HG03108 (cell line): Measurements from ENCODE around the gene FOXO4.
A peak's percentile ranks its signal among the peaks of the same experiment; 100 is the strongest.

Experiments used
- ATAC-seq: cut with Tn5 transposase; IDR thresholded peaks from one replicate; pipeline ENCODE4 v1.9.1; 2021; ENCODE audit warnings: moderate library complexity; ENCODE audit not compliant: unreplicated experiment

The FOXO4 gene

GRCh38 chrX:71098951-71099506 lies 3.4 kb downstream of the FOXO4 start:
- no peak for ATAC-seq

GRCh38 chrX:71099736-71100135 lies 4.1 kb downstream of the FOXO4 start:
- ATAC-seq, result no peak

GRCh38 chrX:71100581-71101505 lies 5.2 kb downstream of the FOXO4 start:
- no peak for ATAC-seq

- no peak for ATAC-seq
Observed at GRCh38 chrX:71102292-71102691, 6.6 kb downstream of the FOXO4 start.

GRCh38 chrX:71103110-71103983 lies 7.7 kb downstream of the FOXO4 start:
- ATAC-seq, result no peak

- ATAC-seq, result no peak
Observed at GRCh38 chrX:71105628-71106027, 10.0 kb downstream of the FOXO4 start.

- ATAC-seq, result no peak
Observed at GRCh38 chrX:71106427-71106826, 10.8 kb downstream of the FOXO4 start, which contains the start of gene CXorf65. TSS of gene CXorf65 (minus strand) at chrX:71106740. CDS start at chrX:71106556, 184 bp downstream.

GRCh38 chrX:71107245-71107644 lies 11.6 kb downstream of the FOXO4 start:
- no peak for ATAC-seq

GRCh38 chrX:71107762-71108360 lies 12.2 kb downstream of the FOXO4 start:
- no peak for ATAC-seq

GRCh38 chrX:71109051-71109450 lies 13.4 kb downstream of the FOXO4 start:
- no peak for ATAC-seq

GRCh38 chrX:71111141-71111843 lies 15.6 kb downstream of the FOXO4 start, which contains the start of gene IL2RG:
TSS of gene IL2RG (minus strand) at chrX:71111577. CDS start at chrX:71111539, 38 bp downstream.
- ATAC-seq, result peak; percentile 88

- no peak for ATAC-seq
Observed at GRCh38 chrX:71111921-71112431, 16.3 kb downstream of the FOXO4 start.

- no peak for ATAC-seq
Observed at GRCh38 chrX:71117358-71117757, 21.7 kb downstream of the FOXO4 start.

- peak; percentile 94 for ATAC-seq
Observed at GRCh38 chrX:71118032-71118984, 22.7 kb downstream of the FOXO4 start, which contains the start of gene MED12. TSS of gene MED12 (plus strand) at chrX:71118596. CDS start at chrX:71118755, 159 bp downstream.

- no peak for ATAC-seq
Observed at GRCh38 chrX:71118985-71119535, 23.4 kb downstream of the FOXO4 start.

- ATAC-seq, result no peak
Observed at GRCh38 chrX:71128166-71128833, 32.6 kb downstream of the FOXO4 start.

GRCh38 chrX:71128915-71129765 lies 33.5 kb downstream of the FOXO4 start:
- no peak for ATAC-seq
